ENCODE data around the gene IL31RA. TPM values are rescaled to one million over a fixed set of nuclear protein-coding genes. Genes with fewer than 3 reads are reported as not detected.
A peak's percentile ranks its signal among the peaks of the same experiment; 100 is the strongest.

IL31RA gene
- total RNA-seq, 1 donor from 2014 or later: 0.17 TPM

- Mint-ChIP-seq H3K27me3 (no peaks in the 10 kb centered on the region), H3K27ac (no peak overlapping the region), H3K4me3 (ENCODE audit: low read depth) (no peak overlapping the region), H3K36me3 (ENCODE audit: insufficient read depth) (no peaks in the 10 kb centered on the region), H3K9me3 (ENCODE audit: low read depth) (no peaks in the 10 kb centered on the region), H3K4me1 (ENCODE audit: low read depth) (no peaks in the 10 kb centered on the region)
- DNase-seq (ENCODE audit: low spot score, unreplicated experiment): no peak
- TF ChIP-seq CTCF (IDR thresholded peaks at IDR 0.05; ENCODE audit: unreplicated experiment): no peak
Observed at GRCh38 chr5:55926476-55926875, 75.3 kb downstream of the IL31RA start.

GRCh38 chr5:55927861-55928655, 76.9 kb downstream of the IL31RA start:
- Mint-ChIP-seq H3K36me3 (ENCODE audit: insufficient read depth) (no peaks in the 10 kb centered on the region), H3K27ac (no peak overlapping the region), H3K4me3 (ENCODE audit: low read depth) (no peak overlapping the region), H3K9me3 (ENCODE audit: low read depth) (no peaks in the 10 kb centered on the region), H3K27me3 (no peaks in the 10 kb centered on the region), H3K4me1 (ENCODE audit: low read depth) (no peaks in the 10 kb centered on the region)
- no peak for DNase-seq (ENCODE audit: low spot score, unreplicated experiment)
- TF ChIP-seq CTCF (IDR thresholded peaks at IDR 0.05; ENCODE audit: unreplicated experiment): no peak

- Mint-ChIP-seq H3K36me3 (ENCODE audit: insufficient read depth) (no peaks in the 10 kb centered on the region), H3K27me3 (no peaks in the 10 kb centered on the region), H3K4me1 (ENCODE audit: low read depth) (peaks cover 5% of the 10 kb centered on the region), H3K27ac (no peak overlapping the region), H3K9me3 (ENCODE audit: low read depth) (no peaks in the 10 kb centered on the region), H3K4me3 (ENCODE audit: low read depth) (no peak overlapping the region)
- no peak for TF ChIP-seq CTCF (IDR thresholded peaks at IDR 0.05; ENCODE audit: unreplicated experiment)
- no peak for DNase-seq (ENCODE audit: low spot score, unreplicated experiment)
Observed at GRCh38 chr5:55929020-55929799, 78.1 kb downstream of the IL31RA start.

- DNase-seq (ENCODE audit: low spot score, unreplicated experiment): no peak
- Mint-ChIP-seq H3K4me3 (ENCODE audit: low read depth) (no peak overlapping the region), H3K27ac (no peak overlapping the region), H3K4me1 (ENCODE audit: low read depth) (peaks cover 5% of the 10 kb centered on the region), H3K36me3 (ENCODE audit: insufficient read depth) (no peaks in the 10 kb centered on the region), H3K27me3 (no peaks in the 10 kb centered on the region), H3K9me3 (ENCODE audit: low read depth) (no peaks in the 10 kb centered on the region)
- TF ChIP-seq CTCF (IDR thresholded peaks at IDR 0.05; ENCODE audit: unreplicated experiment): no peak
Observed at GRCh38 chr5:55932700-55933099, 81.5 kb downstream of the IL31RA start.

- no peaks in the 10 kb centered on the region for H3K36me3 Mint-ChIP-seq (ENCODE audit: insufficient read depth)
- no peak for TF ChIP-seq CTCF (IDR thresholded peaks at IDR 0.05; ENCODE audit: unreplicated experiment)
- H3K27ac Mint-ChIP-seq: peak overlapping the region; percentile 68
- H3K4me1 Mint-ChIP-seq (ENCODE audit: low read depth): peaks cover 5% of the 10 kb centered on the region
- DNase-seq (ENCODE audit: low spot score, unreplicated experiment): no peak
- H3K27me3 Mint-ChIP-seq: no peaks in the 10 kb centered on the region
- no peak overlapping the region for H3K4me3 Mint-ChIP-seq (ENCODE audit: low read depth)
- no peaks in the 10 kb centered on the region for H3K9me3 Mint-ChIP-seq (ENCODE audit: low read depth)
Observed at GRCh38 chr5:55933377-55934114, 82.4 kb downstream of the IL31RA start.
